Brain microvascular endothelial cell (primary cell): Measurements from ENCODE around the gene HESX1.
A peak's percentile ranks its signal among the peaks of the same experiment; 100 is the strongest.

Experiments used
- DNase-seq: peaks from one replicate; pipeline ENCODE4 v3.0.0-alpha.2; 2020
- H3K27ac ChIP-seq: fragments of 250-450 bp; sonication (Bioruptor Pico); 2 replicates; pipeline ENCODE4 v1.5.1; 2020; ENCODE audit warnings: mild to moderate bottlenecking, moderate library complexity
- H3K27me3 ChIP-seq: fragments of 250-450 bp; sonication (Bioruptor Pico); replicated peaks from 2 replicates; pipeline ENCODE4 v1.5.1; 2020; ENCODE audit warnings: mild to moderate bottlenecking
- H3K36me3 ChIP-seq: fragments of 250-450 bp; sonication (Bioruptor Pico); replicated peaks from 2 replicates; pipeline ENCODE4 v1.5.1; 2020; ENCODE audit warnings: mild to moderate bottlenecking
- H3K4me3 ChIP-seq: 2 replicates; pipeline ENCODE4 v1.5.1; 2011; ENCODE audit warnings: low read depth, mild to moderate bottlenecking, control low read depth, low read length, moderate library complexity
- CTCF ChIP-seq: IDR thresholded peaks from 2 replicates; pipeline ENCODE4 v1.5.1; 2011; ENCODE audit warnings: low read depth, mild to moderate bottlenecking, moderate library complexity, low read length, control low read depth, inconsistent platforms; ENCODE audit errors: missing control alignments
- in situ Hi-C: cut with HindIII; loops from 2 replicates; pipeline ENCODE4 v1.10.0; 2017; ENCODE audit warnings: low sequenced_read_pairs, low pct_ligation_motif_present

The HESX1 gene

GRCh38 chr3:57173687-57174086 is 26.1 kb downstream of the HESX1 start:
- Histone ChIP-seq H3K4me3 (no peak overlapping the region), H3K27me3 (no peaks in the 10 kb centered on the region), H3K27ac (no peak overlapping the region), H3K36me3 (no peaks in the 10 kb centered on the region)
- TF ChIP-seq CTCF, result no peak
- no peak for DNase-seq
- in situ Hi-C loops, result no loop called here

GRCh38 chr3:57170946-57171345 is 28.8 kb downstream of the HESX1 start:
- H3K36me3 ChIP-seq, result no peaks in the 10 kb centered on the region
- H3K4me3 ChIP-seq, result no peak overlapping the region
- TF ChIP-seq CTCF, result no peak
- H3K27me3 ChIP-seq, result no peaks in the 10 kb centered on the region
- in situ Hi-C loops, result no loop called here
- DNase-seq, result no peak
- no peak overlapping the region for H3K27ac ChIP-seq

GRCh38 chr3:57169872-57170623 is 29.7 kb downstream of the HESX1 start:
- no peak overlapping the region for H3K27ac ChIP-seq
- no peaks in the 10 kb centered on the region for H3K27me3 ChIP-seq
- DNase-seq, result peak; percentile 34
- peak; percentile 89 for TF ChIP-seq CTCF
- H3K4me3 ChIP-seq, result peak overlapping the region; percentile 63
- in situ Hi-C loops, result no loop called here
- H3K36me3 ChIP-seq, result no peaks in the 10 kb centered on the region

GRCh38 chr3:57169108-57169507 is 30.7 kb downstream of the HESX1 start:
- Histone ChIP-seq H3K27ac (no peak overlapping the region), H3K4me3 (no peak overlapping the region), H3K27me3 (no peaks in the 10 kb centered on the region), H3K36me3 (no peaks in the 10 kb centered on the region)
- no peak for TF ChIP-seq CTCF
- in situ Hi-C loops, result no loop called here
- no peak for DNase-seq

- in situ Hi-C loops, result no loop called here
- no peak overlapping the region for H3K4me3 ChIP-seq
Measured at GRCh38 chr3:57168151-57168550, 31.6 kb downstream of the HESX1 start.

More at GRCh38 chr3:57168151-57168550, 31.6 kb downstream of the HESX1 start:
- no peaks in the 10 kb centered on the region for H3K27me3 ChIP-seq
- no peaks in the 10 kb centered on the region for H3K36me3 ChIP-seq
- no peak for TF ChIP-seq CTCF
- no peak for DNase-seq
- H3K27ac ChIP-seq, result no peak overlapping the region
